ENCODE results near the gene XPA. TPM values are rescaled to one million over a fixed set of nuclear protein-coding genes. Genes with fewer than 3 reads are reported as not detected.

The XPA gene
- total and polyA plus RNA-seq, 8 donors = 9.2 to 36.1 (median 31.8) TPM

GRCh38 chr9:97682242-97682641 is 14.9 kb downstream of the XPA start:
- no peak for TF ChIP-seq CTCF (IDR thresholded peaks at IDR 0.05)
- no peak overlapping the region for H3K4me3 ChIP-seq
- DNase-seq (no peak), ATAC-seq (no peak)
- intact Hi-C loops (cut with DNase I) = no loop called here
- H3K9me3 ChIP-seq = no peaks in the 10 kb centered on the region
- H3K27ac ChIP-seq = no peak overlapping the region
- no peaks in the 10 kb centered on the region for H3K27me3 ChIP-seq
- peaks cover 0 to 91% of the 10 kb centered on the region in 2 donors for H3K36me3 ChIP-seq
- H3K4me1 ChIP-seq = no peaks in the 10 kb centered on the region

- Histone ChIP-seq H3K9me3 (no peaks in the 10 kb centered on the region), H3K36me3 (peaks cover 0 to 94% of the 10 kb centered on the region in 2 donors), H3K27me3 (no peaks in the 10 kb centered on the region), H3K27ac (no peak overlapping the region), H3K4me3 (no peak overlapping the region), H3K4me1 (no peaks in the 10 kb centered on the region)
- DNase-seq (no peak), ATAC-seq (no peak)
- no peak for TF ChIP-seq CTCF (IDR thresholded peaks at IDR 0.05)
- intact Hi-C loops (cut with DNase I) = no loop called here
Measured at GRCh38 chr9:97675655-97676054, 21.5 kb downstream of the XPA start.

- Histone ChIP-seq H3K9me3 (no peaks in the 10 kb centered on the region), H3K27me3 (no peaks in the 10 kb centered on the region), H3K4me3 (no peak overlapping the region), H3K36me3 (peaks cover 0 to 97% of the 10 kb centered on the region in 2 donors), H3K4me1 (no peaks in the 10 kb centered on the region), H3K27ac (no peak overlapping the region)
- ATAC-seq (no peak), DNase-seq (no peak)
- no peak for TF ChIP-seq CTCF (IDR thresholded peaks at IDR 0.05)
- intact Hi-C loops (cut with DNase I) = no loop called here
Measured at GRCh38 chr9:97673922-97674321, 23.2 kb downstream of the XPA start.

- no peaks in the 10 kb centered on the region for H3K4me1 ChIP-seq
- no peaks in the 10 kb centered on the region for H3K9me3 ChIP-seq
- no peak overlapping the region for H3K27ac ChIP-seq
- no peaks in the 10 kb centered on the region for H3K27me3 ChIP-seq
- ATAC-seq (no peak), DNase-seq (no peak)
- peaks cover 0 to 99% of the 10 kb centered on the region in 2 donors for H3K36me3 ChIP-seq
- no peak for TF ChIP-seq CTCF (IDR thresholded peaks at IDR 0.05)
- intact Hi-C loops (cut with DNase I) = no loop called here
- H3K4me3 ChIP-seq = no peak overlapping the region
Measured at GRCh38 chr9:97672403-97672802, 24.7 kb downstream of the XPA start.

GRCh38 chr9:97670586-97670985 is 26.6 kb downstream of the XPA start:
- H3K9me3 ChIP-seq = no peaks in the 10 kb centered on the region
- peaks cover 0 to 100% of the 10 kb centered on the region in 2 donors for H3K36me3 ChIP-seq
- ATAC-seq = no peak
- H3K4me3 ChIP-seq = no peak overlapping the region
- no peaks in the 10 kb centered on the region for H3K4me1 ChIP-seq
- no peaks in the 10 kb centered on the region for H3K27me3 ChIP-seq
- no peak for DNase-seq
- TF ChIP-seq CTCF (IDR thresholded peaks at IDR 0.05) = no peak
- no peak overlapping the region for H3K27ac ChIP-seq
- intact Hi-C loops (cut with DNase I) = no loop called here

Measured in left lung (tissue), 10 donors.